HG03342 (cell line): ENCODE results near the gene SGPP2.
"Not testable (repeated sequence)": the region's sequence is repeated elsewhere in the genome, so short reads cannot be mapped to it uniquely, and the experiment has no call there.

Source experiments
- ATAC-seq: cut with Tn5 transposase; IDR thresholded peaks from one replicate; pipeline ENCODE4 v1.9.1; 2021; ENCODE audit warnings: mild to moderate bottlenecking, moderate library complexity; ENCODE audit not compliant: unreplicated experiment

SGPP2 gene

GRCh38 chr2:222424276-222424728 is at the start of gene SGPP2:
SGPP2 (plus strand) TSS chr2:222424543; CDS start chr2:222424603, 60 bp downstream.
- peak; percentile 22 for ATAC-seq

GRCh38 chr2:222375798-222376197 is 48.5 kb upstream of the SGPP2 start:
- no peak for ATAC-seq

GRCh38 chr2:222380456-222380855 is 43.9 kb upstream of the SGPP2 start:
- ATAC-seq: no peak

- no peak for ATAC-seq
Measured at GRCh38 chr2:222381566-222381965, 42.8 kb upstream of the SGPP2 start.

- no peak for ATAC-seq
Measured at GRCh38 chr2:222383255-222383654, 41.1 kb upstream of the SGPP2 start.

GRCh38 chr2:222391743-222392285 is 32.5 kb upstream of the SGPP2 start:
- ATAC-seq: no peak

GRCh38 chr2:222393733-222394267 is 30.5 kb upstream of the SGPP2 start:
- no peak for ATAC-seq

- ATAC-seq: no peak
Measured at GRCh38 chr2:222398446-222398885, 25.9 kb upstream of the SGPP2 start.

GRCh38 chr2:222399038-222399783 is 25.1 kb upstream of the SGPP2 start:
- ATAC-seq: no peak

GRCh38 chr2:222404151-222404905 is 20.0 kb upstream of the SGPP2 start:
- ATAC-seq: no peak

GRCh38 chr2:222408684-222409083 is 15.7 kb upstream of the SGPP2 start:
- no peak for ATAC-seq

- no peak for ATAC-seq
Measured at GRCh38 chr2:222410534-222410933, 13.8 kb upstream of the SGPP2 start.

GRCh38 chr2:222412334-222412733 is 12.0 kb upstream of the SGPP2 start:
- ATAC-seq: not testable (repeated sequence)

- ATAC-seq: no peak
Measured at GRCh38 chr2:222413295-222413911, 10.9 kb upstream of the SGPP2 start.

- ATAC-seq: no peak
Measured at GRCh38 chr2:222418739-222419138, 5.6 kb upstream of the SGPP2 start.

- no peak for ATAC-seq
Measured at GRCh38 chr2:222420508-222420907, 3.8 kb upstream of the SGPP2 start.

GRCh38 chr2:222421626-222422025 is 2.7 kb upstream of the SGPP2 start:
- no peak for ATAC-seq

GRCh38 chr2:222423186-222423585 is 1.2 kb upstream of the SGPP2 start:
- no peak for ATAC-seq

- peak; percentile 26 for ATAC-seq
Measured at GRCh38 chr2:222423632-222424275, 589 bp upstream of the SGPP2 start.
